ENCODE data around the gene INTS1. TPM values are rescaled to one million over a fixed set of nuclear protein-coding genes. Genes with fewer than 3 reads are reported as not detected.
A peak's percentile ranks its signal among the peaks of the same experiment; 100 is the strongest.

Gene INTS1
- total RNA-seq, 1 donor from 2014 or later: 81.9 TPM

- no peak for FAIRE-seq
These were observed 1.8 kb upstream of the INTS1 start for GRCh38 chr7:1505731-1506550.

GRCh38 chr7:1503390-1503789, 799 bp downstream of the INTS1 start:
- Mint-ChIP-seq H3K9me3 (ENCODE audit: unreplicated experiment) (no peaks in the 10 kb centered on the region), H3K27me3 (ENCODE audit: low read depth, unreplicated experiment) (no peaks in the 10 kb centered on the region), H3K4me1 (ENCODE audit: low read depth, unreplicated experiment) (peaks cover 2% of the 10 kb centered on the region), H3K36me3 (ENCODE audit: low read depth, unreplicated experiment) (peaks cover 4% of the 10 kb centered on the region), H3K27ac (ENCODE audit: unreplicated experiment) (peak overlapping the region; percentile 90), H3K4me3 (ENCODE audit: unreplicated experiment) (peak overlapping the region; percentile 94)
- peak overlapping the region; percentile 65 for H3K27ac ChIP-seq (ENCODE audit: low read depth, low read length)
- FAIRE-seq: no peak
- peak overlapping the region; percentile 84 for H3K4me3 ChIP-seq (ENCODE audit: insufficient read depth, low read depth, low read length)
- H3K27me3 ChIP-seq (ENCODE audit: insufficient read depth, low read length): no peaks in the 10 kb centered on the region
- DNase-seq (ENCODE audit: low read depth): no peak
- H3K9ac ChIP-seq (ENCODE audit: low read length): peak overlapping the region; percentile 89
- H3K36me3 ChIP-seq (ENCODE audit: insufficient read depth, low read length): peaks cover 5% of the 10 kb centered on the region
- TF ChIP-seq EZH2 (IDR thresholded peaks at IDR 0.05; ENCODE audit: insufficient read depth, low read length) (no peak), CTCF (IDR thresholded peaks at IDR 0.05; ENCODE audit: insufficient read depth, low read depth, low read length) (no peak)
- peaks cover 8% of the 10 kb centered on the region for H3K4me1 ChIP-seq (ENCODE audit: insufficient read depth, low read length)
- no peak overlapping the region for H2AFZ ChIP-seq (ENCODE audit: low read depth, low read length)
- peaks cover 37% of the 10 kb centered on the region for H4K20me1 ChIP-seq (ENCODE audit: insufficient read depth, low read length)
- peaks cover 37% of the 10 kb centered on the region for H3K79me2 ChIP-seq (ENCODE audit: insufficient read depth, low read length)
- H3K4me2 ChIP-seq (ENCODE audit: low read length): peak overlapping the region; percentile 99
- no peaks in the 10 kb centered on the region for H3K9me3 ChIP-seq (ENCODE audit: insufficient read depth, low read depth, low read length)

More at GRCh38 chr7:1505731-1506550, 1.8 kb upstream of the INTS1 start:
- Mint-ChIP-seq H3K36me3 (ENCODE audit: low read depth, unreplicated experiment) (peaks cover 4% of the 10 kb centered on the region), H3K27ac (ENCODE audit: unreplicated experiment) (no peak overlapping the region), H3K4me1 (ENCODE audit: low read depth, unreplicated experiment) (peaks cover 2% of the 10 kb centered on the region), H3K4me3 (ENCODE audit: unreplicated experiment) (peak overlapping the region; percentile 79), H3K27me3 (ENCODE audit: low read depth, unreplicated experiment) (no peaks in the 10 kb centered on the region), H3K9me3 (ENCODE audit: unreplicated experiment) (no peaks in the 10 kb centered on the region)
- Histone ChIP-seq H4K20me1 (ENCODE audit: insufficient read depth, low read length) (peaks cover 28% of the 10 kb centered on the region), H3K79me2 (ENCODE audit: insufficient read depth, low read length) (peaks cover 31% of the 10 kb centered on the region), H3K9me3 (ENCODE audit: insufficient read depth, low read depth, low read length) (no peaks in the 10 kb centered on the region), H3K4me2 (ENCODE audit: low read length) (no peak overlapping the region), H3K27me3 (ENCODE audit: insufficient read depth, low read length) (no peaks in the 10 kb centered on the region), H3K9ac (ENCODE audit: low read length) (no peak overlapping the region), H3K4me1 (ENCODE audit: insufficient read depth, low read length) (peaks cover 8% of the 10 kb centered on the region), H2AFZ (ENCODE audit: low read depth, low read length) (no peak overlapping the region), H3K4me3 (ENCODE audit: insufficient read depth, low read depth, low read length) (no peak overlapping the region), H3K27ac (ENCODE audit: low read depth, low read length) (no peak overlapping the region), H3K36me3 (ENCODE audit: insufficient read depth, low read length) (peaks cover 5% of the 10 kb centered on the region)
- TF ChIP-seq CTCF (IDR thresholded peaks at IDR 0.05; ENCODE audit: insufficient read depth, low read depth, low read length) (no peak), EZH2 (IDR thresholded peaks at IDR 0.05; ENCODE audit: insufficient read depth, low read length) (no peak)
- DNase-seq (ENCODE audit: low read depth): no peak

GRCh38 chr7:1502845-1503244, 1.3 kb downstream of the INTS1 start:
- peaks cover 2% of the 10 kb centered on the region for H3K4me1 Mint-ChIP-seq (ENCODE audit: low read depth, unreplicated experiment)
- Histone ChIP-seq H3K4me3 (ENCODE audit: insufficient read depth, low read depth, low read length) (peak overlapping the region; percentile 84), H3K4me2 (ENCODE audit: low read length) (peak overlapping the region; percentile 99), H3K27ac (ENCODE audit: low read depth, low read length) (no peak overlapping the region), H3K27me3 (ENCODE audit: insufficient read depth, low read length) (no peaks in the 10 kb centered on the region), H3K79me2 (ENCODE audit: insufficient read depth, low read length) (peaks cover 37% of the 10 kb centered on the region), H3K36me3 (ENCODE audit: insufficient read depth, low read length) (peaks cover 5% of the 10 kb centered on the region), H4K20me1 (ENCODE audit: insufficient read depth, low read length) (peaks cover 37% of the 10 kb centered on the region), H3K4me1 (ENCODE audit: insufficient read depth, low read length) (peaks cover 8% of the 10 kb centered on the region), H3K9ac (ENCODE audit: low read length) (peak overlapping the region; percentile 89), H3K9me3 (ENCODE audit: insufficient read depth, low read depth, low read length) (no peaks in the 10 kb centered on the region), H2AFZ (ENCODE audit: low read depth, low read length) (no peak overlapping the region)
- H3K9me3 Mint-ChIP-seq (ENCODE audit: unreplicated experiment): no peaks in the 10 kb centered on the region
- DNase-seq (ENCODE audit: low read depth): no peak
- peak overlapping the region; percentile 94 for H3K4me3 Mint-ChIP-seq (ENCODE audit: unreplicated experiment)
- H3K27me3 Mint-ChIP-seq (ENCODE audit: low read depth, unreplicated experiment): no peaks in the 10 kb centered on the region
- FAIRE-seq: no peak
- H3K27ac Mint-ChIP-seq (ENCODE audit: unreplicated experiment): peak overlapping the region; percentile 90
- H3K36me3 Mint-ChIP-seq (ENCODE audit: low read depth, unreplicated experiment): peaks cover 4% of the 10 kb centered on the region
- TF ChIP-seq CTCF (IDR thresholded peaks at IDR 0.05; ENCODE audit: insufficient read depth, low read depth, low read length) (no peak), EZH2 (IDR thresholded peaks at IDR 0.05; ENCODE audit: insufficient read depth, low read length) (no peak)
